GM19099 (cell line): Measurements from ENCODE around the gene PDCD11.

Experiments
- POLR2A ChIP-seq: IDR thresholded peaks from 3 replicates; pipeline ENCODE4 v1.6.1; 2011; ENCODE audit warnings: low read depth; ENCODE audit not compliant: insufficient read length; ENCODE audit errors: extremely low read depth

PDCD11 gene

DNA sequence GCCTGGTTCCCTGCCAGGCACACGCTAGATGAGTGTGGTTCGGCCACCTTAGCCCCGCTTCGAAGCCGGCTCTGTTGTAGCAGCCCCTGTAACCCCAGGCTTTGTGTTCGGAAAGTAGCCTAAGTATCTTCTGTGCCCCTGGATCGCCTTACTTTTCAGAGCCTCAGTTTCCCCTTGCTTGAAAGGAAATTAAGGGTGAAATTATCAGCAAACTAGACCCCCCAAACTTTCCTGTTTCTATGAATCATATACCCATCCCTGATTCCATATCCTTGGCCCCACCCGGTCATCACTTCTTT lies 312 bp downstream of the PDCD11 start:
- no peak for TF ChIP-seq POLR2A

DNA sequence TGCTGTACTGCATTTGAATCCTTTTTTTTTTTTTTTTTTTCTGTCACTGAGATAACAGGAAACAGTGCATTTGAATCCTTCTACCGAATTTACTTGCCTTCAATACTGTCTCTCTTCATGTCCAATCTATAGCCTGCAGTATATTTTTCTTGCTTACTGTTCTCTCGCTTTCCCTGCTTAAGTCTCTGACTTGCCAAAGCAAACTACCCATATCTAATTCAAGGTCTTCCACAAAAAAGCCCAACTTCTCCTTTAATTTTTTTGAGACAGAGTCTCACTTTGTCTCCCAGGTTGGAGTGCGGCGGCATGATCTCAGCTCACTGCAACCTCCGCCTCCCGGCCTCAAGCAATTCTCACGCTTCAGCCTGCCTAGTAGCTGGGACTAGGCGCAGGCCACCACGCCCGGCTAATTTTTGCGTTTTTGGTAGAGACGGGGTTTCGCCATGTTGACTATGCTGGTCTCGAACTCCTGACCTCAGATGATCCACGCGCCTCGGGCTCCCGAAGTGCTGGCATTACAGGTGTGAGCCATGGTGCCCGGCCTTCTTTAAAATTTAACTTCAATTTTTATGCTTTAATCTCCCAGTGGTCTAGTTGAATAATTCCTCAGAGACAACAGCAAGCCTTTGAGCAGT lies 882 bp downstream of the PDCD11 start:
- no peak for TF ChIP-seq POLR2A

DNA sequence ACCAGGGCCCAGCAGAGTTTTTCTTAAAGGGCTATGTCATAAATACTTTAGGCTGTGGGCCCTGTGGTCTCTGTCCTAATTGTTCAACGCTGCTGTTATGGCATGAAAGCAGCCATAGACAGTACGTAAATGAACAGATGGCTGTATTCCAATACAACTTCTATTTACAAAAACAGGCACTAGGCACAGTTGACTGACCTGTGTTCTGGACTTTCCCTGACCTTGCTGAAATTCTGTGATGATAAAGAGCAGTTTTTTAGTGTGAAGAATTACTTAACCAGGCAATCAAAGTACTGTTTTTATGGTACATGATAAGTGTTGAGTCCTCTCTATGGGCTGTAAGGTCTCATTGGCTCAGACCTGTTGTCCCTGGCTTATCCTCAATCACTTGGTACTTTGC lies 17.1 kb downstream of the PDCD11 start:
- TF ChIP-seq POLR2A: no peak

DNA sequence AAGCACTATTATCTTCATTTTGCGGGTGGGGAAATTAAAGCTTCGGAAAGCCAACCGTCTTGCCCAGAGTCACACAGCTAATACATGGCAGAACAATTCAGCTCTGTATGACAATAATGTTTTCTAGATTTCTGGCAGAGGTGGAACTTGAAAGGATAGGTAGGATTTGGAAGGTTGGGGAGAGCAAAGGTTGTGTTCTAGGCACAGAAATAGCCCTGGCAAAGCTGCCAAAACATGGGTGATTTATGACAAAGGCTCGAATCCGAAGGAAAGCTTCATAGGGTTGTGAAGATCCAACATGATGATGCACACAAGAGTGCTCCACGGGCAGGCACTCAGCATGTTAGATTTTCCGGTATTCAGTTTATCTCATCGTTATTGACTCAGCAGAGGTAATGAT lies 19.2 kb downstream of the PDCD11 start:
- TF ChIP-seq POLR2A: no peak

GRCh38 chr10:103416436-103417147 lies 20.2 kb downstream of the PDCD11 start:
- no peak for TF ChIP-seq POLR2A

DNA sequence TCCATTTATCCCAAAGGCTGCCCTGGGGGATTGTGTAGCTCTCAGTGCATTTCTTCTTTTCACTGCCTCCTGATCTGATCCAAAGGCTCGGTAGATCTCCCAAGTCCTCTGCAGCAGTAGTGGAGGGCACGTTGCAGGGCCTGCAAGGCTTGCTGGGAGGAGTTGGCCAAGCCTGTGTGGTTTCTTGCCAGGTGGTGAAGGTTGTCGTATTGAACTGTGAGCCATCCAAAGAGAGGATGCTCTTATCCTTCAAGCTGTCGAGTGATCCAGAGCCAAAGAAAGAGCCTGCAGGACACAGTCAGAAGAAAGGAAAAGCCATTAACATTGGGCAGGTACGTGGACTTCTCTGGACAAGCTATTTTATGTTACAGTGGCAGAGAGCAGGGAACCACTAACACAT lies 21.2 kb downstream of the PDCD11 start:
- TF ChIP-seq POLR2A: no peak

DNA sequence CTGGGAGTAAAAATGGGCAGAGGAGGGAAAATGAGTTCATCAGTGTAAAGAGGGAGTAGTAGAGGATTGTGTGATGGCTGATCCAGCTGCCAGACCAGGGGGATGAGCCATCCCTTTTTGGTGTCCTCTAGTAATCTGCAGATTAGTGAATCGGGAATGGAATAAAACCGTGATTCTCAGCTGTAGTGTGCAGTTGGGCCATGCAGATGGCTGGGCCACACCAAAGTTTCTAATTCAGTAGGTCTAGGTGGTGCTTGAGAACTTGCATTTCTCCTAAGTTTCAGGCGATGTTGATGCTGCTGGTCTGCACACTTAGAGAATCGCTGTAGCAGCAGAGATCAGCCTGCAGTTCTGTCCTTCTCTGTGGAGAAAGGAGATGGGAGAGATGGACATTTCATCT lies 22.7 kb downstream of the PDCD11 start:
- no peak for TF ChIP-seq POLR2A

GRCh38 chr10:103423748-103424147 lies 27.3 kb downstream of the PDCD11 start:
- no peak for TF ChIP-seq POLR2A

- TF ChIP-seq POLR2A: no peak
Observed at GRCh38 chr10:103427866-103428265, 31.4 kb downstream of the PDCD11 start.

- TF ChIP-seq POLR2A: no peak
Observed at GRCh38 chr10:103428989-103429643, 32.7 kb downstream of the PDCD11 start.

- TF ChIP-seq POLR2A: no peak
Observed at GRCh38 chr10:103429647-103430046, 33.2 kb downstream of the PDCD11 start.

DNA sequence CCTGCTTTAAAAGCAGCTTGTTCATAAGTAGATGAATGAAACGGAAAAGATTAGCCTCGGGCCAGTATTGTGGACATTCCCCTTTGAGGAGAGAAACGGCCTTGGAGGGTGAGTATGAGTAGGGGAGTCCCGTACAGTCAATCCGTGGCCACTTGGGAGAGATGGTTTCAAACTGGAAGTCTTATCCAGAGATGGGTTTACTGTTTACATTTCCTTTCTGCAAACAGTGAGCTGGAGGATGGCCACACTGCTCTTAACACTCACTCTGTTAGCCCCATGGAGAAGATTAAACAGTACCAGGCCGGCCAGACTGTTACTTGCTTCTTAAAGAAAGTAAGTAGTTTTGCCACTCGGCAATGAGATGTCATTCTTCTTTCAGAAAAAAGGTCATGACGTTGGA lies 35.5 kb downstream of the PDCD11 start:
- no peak for TF ChIP-seq POLR2A

GRCh38 chr10:103433858-103434257 lies 37.4 kb downstream of the PDCD11 start:
- no peak for TF ChIP-seq POLR2A

- TF ChIP-seq POLR2A: no peak
Observed at GRCh38 chr10:103439776-103440175, 43.4 kb downstream of the PDCD11 start.

- TF ChIP-seq POLR2A: no peak
Observed at GRCh38 chr10:103440416-103440815, 44.0 kb downstream of the PDCD11 start.

GRCh38 chr10:103441206-103441605 lies 44.8 kb downstream of the PDCD11 start:
- TF ChIP-seq POLR2A: no peak
